ENCODE data around the gene SORT1. TPM values are rescaled to one million over a fixed set of nuclear protein-coding genes. Genes with fewer than 3 reads are reported as not detected.
"Not testable (repeated sequence)": the region's sequence is repeated elsewhere in the genome, so short reads cannot be mapped to it uniquely, and the experiment has no call there.

SORT1 gene
- total and polyA plus RNA-seq, 2 of the 8 experiments (the other 6 are each of a cell fraction or from before 2014, with no cell fraction given) = 18.7 to 69.6 TPM

GRCh38 chr1:109305991-109306390 is 91.7 kb downstream of the SORT1 start:
- H2BK15ac ChIP-seq (ENCODE audit: low read length); H2BK20ac ChIP-seq (ENCODE audit: low read length); H3K27ac ChIP-seq (ENCODE audit: low read depth, low read length); H3K18ac ChIP-seq (ENCODE audit: extremely low read depth, low read length); H2BK12ac ChIP-seq (ENCODE audit: low read depth, low read length); H3K79me1 ChIP-seq (ENCODE audit: low read depth, low read length); H3K4me2 ChIP-seq (ENCODE audit: insufficient read depth in 1 of 2, low read depth in 2 of 2, low read length in 2 of 2); H3K23ac ChIP-seq (ENCODE audit: insufficient read length); H2AK5ac ChIP-seq (ENCODE audit: low read depth, low read length); H3K27me3 ChIP-seq (replicated peaks in 1 of 4; ENCODE audit: control insufficient read depth in 3 of 4, extremely low read depth in 1 of 4, insufficient read depth in 3 of 4, low read length in 3 of 4); H3K4me3 ChIP-seq (ENCODE audit: extremely low read depth in 1 of 4, insufficient read depth in 2 of 4, low read depth in 3 of 4, low read length in 4 of 4); H4K91ac ChIP-seq (replicated peaks; ENCODE audit: insufficient read length, low read length); H3K56ac ChIP-seq (replicated peaks; ENCODE audit: insufficient read length, low read depth, low read length); H3K14ac ChIP-seq (ENCODE audit: insufficient read length); FAIRE-seq; H3K4me1 ChIP-seq (replicated peaks in 1 of 4; ENCODE audit: control insufficient read depth in 3 of 4, insufficient read depth in 4 of 4, low read length in 3 of 4); H2BK120ac ChIP-seq (replicated peaks; ENCODE audit: low read depth, low read length); H3K9me3 ChIP-seq (ENCODE audit: insufficient read depth in 2 of 2, low read depth in 1 of 2, low read length in 1 of 2); H3K36me3 ChIP-seq (ENCODE audit: control insufficient read depth in 2 of 4, insufficient read depth in 4 of 4, low read length in 3 of 4); H3K79me2 ChIP-seq (ENCODE audit: control insufficient read depth in 1 of 2, insufficient read depth in 2 of 2, low read length in 2 of 2); DNase-seq (ENCODE audit: low read depth in 1 of 2, low spot score in 2 of 2); H4K20me1 ChIP-seq (replicated peaks in 1 of 2; ENCODE audit: control insufficient read depth in 1 of 2, insufficient read depth in 2 of 2, low read length in 2 of 2); H2BK5ac ChIP-seq (ENCODE audit: low read depth, low read length); H2AFZ ChIP-seq (ENCODE audit: low read length); H4K8ac ChIP-seq (ENCODE audit: extremely low read depth, insufficient read depth, low read length); H3K9ac ChIP-seq (replicated peaks in 1 of 4; ENCODE audit: extremely low read depth in 1 of 4, low read depth in 3 of 4, low read length in 3 of 4); H3K23me2 ChIP-seq (ENCODE audit: low read depth, low read length); H3K4ac ChIP-seq (replicated peaks; ENCODE audit: insufficient read length, low read depth, low read length); H4K5ac ChIP-seq (ENCODE audit: insufficient read length, low read depth, low read length): not testable (repeated sequence)
- WGBS, 2 experiments (ENCODE audit: extremely low coverage in 1 of 2, insufficient coverage in 1 of 2, insufficient read length in 1 of 2, insufficient replicate concordance in 2 of 2, low coverage in 1 of 2, low lambda C conversion rate in 2 of 2, missing lambda C conversion rate in 1 of 2) = 66% methylated on average over 10 of the region's 10 CpGs; no CpG with 5 or more reads in 1 of the 2 experiments
- POLR2A ChIA-PET (ENCODE audit: partially characterized antibody) = interaction anchor here (1.0 to 3.6 kb wide), 5 partner anchors 9 to 92 kb away, joined by 3 to 13 read pairs (median 8); partner anchors contain the start of gene SORT1
- CTCF ChIA-PET (ENCODE audit: partially characterized antibody) = interaction anchor here (0.9 to 5.6 kb wide), 13 partner anchors 10 to 328 kb away, joined by 3 to 45 read pairs (median 4); partner anchors contain the start of genes ATXN7L2 and SORT1
